Choroid plexus epithelial cell (primary cell): ENCODE measurements around the gene ZNF768.
"Not testable (repeated sequence)": the region's sequence is repeated elsewhere in the genome, so short reads cannot be mapped to it uniquely, and the experiment has no call there.

Source experiments
- DNase-seq: peaks from one replicate; pipeline ENCODE4 v3.0.0-alpha.2; 2010; ENCODE audit warnings: low read depth
- H3K4me3 ChIP-seq: 2 replicates; pipeline ENCODE4 v1.5.1; 2011; ENCODE audit warnings: low read depth, mild to moderate bottlenecking, control low read depth, low read length, moderate library complexity
- TF ChIP-seq, protein P1 (sequence below): conservative IDR thresholded peaks from 2 replicates; pipeline ENCODE4 v1.5.1; 2011; ENCODE audit warnings: low read depth, mild to moderate bottlenecking, control low read depth, inconsistent platforms, low read length, moderate library complexity

ZNF768 gene

DNA sequence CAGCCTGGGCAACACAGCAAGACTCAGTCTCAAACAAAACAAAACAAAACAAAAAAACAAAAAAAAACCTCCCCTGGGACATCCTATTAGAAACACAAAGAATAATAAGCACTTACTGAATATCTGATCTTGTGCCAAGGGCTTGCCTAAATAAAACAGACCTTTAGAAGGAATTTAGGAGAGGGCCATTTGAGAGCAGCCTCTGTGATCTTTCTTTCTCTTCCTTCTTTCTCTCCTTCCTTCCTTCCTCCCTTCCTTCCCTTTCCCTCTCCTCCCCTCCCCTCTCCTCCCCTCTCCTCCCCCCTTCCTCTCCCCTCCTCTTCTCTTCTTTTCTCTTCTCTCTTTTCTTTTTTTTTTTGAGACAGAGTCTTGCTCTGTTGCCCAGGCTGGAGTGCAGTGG is 41.5 kb downstream of the ZNF768 start:
- TF ChIP-seq, protein P1, sequence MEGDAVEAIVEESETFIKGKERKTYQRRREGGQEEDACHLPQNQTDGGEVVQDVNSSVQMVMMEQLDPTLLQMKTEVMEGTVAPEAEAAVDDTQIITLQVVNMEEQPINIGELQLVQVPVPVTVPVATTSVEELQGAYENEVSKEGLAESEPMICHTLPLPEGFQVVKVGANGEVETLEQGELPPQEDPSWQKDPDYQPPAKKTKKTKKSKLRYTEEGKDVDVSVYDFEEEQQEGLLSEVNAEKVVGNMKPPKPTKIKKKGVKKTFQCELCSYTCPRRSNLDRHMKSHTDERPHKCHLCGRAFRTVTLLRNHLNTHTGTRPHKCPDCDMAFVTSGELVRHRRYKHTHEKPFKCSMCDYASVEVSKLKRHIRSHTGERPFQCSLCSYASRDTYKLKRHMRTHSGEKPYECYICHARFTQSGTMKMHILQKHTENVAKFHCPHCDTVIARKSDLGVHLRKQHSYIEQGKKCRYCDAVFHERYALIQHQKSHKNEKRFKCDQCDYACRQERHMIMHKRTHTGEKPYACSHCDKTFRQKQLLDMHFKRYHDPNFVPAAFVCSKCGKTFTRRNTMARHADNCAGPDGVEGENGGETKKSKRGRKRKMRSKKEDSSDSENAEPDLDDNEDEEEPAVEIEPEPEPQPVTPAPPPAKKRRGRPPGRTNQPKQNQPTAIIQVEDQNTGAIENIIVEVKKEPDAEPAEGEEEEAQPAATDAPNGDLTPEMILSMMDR = no peak
- no peak overlapping the region for H3K4me3 ChIP-seq
- no peak for DNase-seq

DNA sequence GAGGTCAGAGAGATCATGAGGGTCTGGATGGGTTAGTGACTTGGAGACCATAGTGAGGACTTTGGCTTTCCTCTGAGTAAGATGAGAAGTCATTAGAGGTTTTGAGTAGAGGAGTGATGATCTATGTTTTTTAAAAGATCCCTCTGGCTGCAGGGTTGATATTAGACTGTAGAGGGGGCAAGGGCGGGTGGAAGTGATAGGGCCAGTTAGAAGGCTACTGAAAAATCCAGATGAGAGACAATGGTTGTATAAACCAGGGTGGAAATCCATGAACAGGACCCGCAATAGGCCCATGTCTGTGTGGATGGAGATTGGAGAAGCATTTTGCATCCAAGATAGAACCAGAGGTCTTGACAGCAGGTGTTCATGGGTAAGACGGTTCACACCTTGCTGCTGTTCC is 44.0 kb downstream of the ZNF768 start:
- H3K4me3 ChIP-seq = no peak overlapping the region
- TF ChIP-seq, protein P1 = peak; percentile 42
- DNase-seq = peak; percentile 5

GRCh38 chr16:30481381-30481780 is 45.0 kb downstream of the ZNF768 start:
- TF ChIP-seq, protein P1 = no peak
- no peak for DNase-seq
- H3K4me3 ChIP-seq = no peak overlapping the region

DNA sequence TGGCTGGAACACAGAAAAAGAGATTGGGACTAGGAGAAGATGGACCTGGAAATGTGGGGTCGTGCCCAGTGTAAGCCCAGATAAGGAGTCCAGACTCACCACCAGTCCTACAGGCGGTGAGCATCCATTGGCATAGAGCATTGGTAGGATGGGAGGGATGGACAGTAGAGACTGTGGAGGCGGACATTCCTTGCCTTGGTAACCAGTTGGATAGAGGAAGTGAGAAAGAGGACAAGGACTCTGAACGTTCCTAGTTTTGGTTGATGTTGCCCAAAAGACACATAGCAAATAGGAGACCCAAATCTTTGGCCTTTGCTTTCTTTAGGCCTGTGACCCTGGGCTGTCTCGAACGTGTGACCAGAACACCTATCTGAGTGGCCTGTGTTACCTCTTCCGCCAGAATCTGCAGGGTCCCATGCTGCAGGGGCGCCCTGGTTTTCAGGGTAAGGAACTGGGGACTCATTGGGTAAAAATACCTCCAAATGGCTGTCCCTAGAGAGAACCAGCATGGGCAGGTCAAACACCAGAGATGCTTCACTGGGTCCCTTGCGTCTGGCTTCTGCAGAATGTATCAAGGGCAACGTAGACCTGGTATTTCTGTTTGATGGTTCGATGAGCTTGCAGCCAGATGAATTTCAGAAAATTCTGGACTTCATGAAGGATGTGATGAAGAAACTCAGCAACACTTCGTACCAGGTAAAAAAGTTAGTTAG is 47.4 kb downstream of the ZNF768 start:
- TF ChIP-seq, protein P1 = no peak
- H3K4me3 ChIP-seq = no peak overlapping the region
- DNase-seq = no peak

DNA sequence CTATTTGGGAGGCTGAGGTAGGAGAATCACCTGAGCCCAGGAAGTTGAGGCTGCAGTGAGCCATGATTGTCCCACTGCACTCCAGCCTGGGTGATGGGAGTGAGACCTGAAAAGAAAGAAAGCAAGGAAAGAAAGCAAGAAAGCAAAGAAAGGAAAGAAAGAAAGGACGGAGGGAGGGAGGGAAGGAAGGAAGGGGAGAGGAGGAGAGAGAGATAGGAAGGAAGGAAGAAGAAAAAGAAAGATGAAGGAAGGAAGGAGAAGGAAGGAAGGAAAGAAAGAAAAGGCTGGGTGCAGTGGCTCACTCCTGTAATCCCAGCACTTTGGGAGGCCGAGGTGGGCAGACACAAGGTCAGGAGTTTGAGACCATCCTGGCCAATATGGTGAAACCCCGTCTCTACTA is 48.6 kb downstream of the ZNF768 start:
- not testable (repeated sequence) for H3K4me3 ChIP-seq, DNase-seq

DNA sequence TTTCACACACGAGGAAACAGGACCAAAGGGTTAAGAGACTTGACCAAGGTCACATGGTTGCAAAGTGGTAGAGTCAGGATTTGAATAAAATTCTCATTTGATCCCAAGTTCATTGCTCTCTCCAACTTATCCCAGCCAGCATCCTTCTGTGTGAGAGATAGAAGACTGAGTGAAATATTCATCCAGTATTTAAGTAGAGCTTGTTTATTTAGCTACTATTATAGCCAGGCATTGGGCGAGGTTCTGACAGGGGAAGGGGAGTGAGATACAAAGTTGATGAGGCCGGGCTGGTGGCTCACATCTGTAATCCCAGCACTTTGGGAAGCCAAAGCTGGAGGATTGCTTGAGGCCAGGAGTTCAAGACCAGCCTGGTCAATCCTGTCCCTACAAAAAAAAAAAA is 49.4 kb downstream of the ZNF768 start:
- no peak overlapping the region for H3K4me3 ChIP-seq
- DNase-seq = no peak
- TF ChIP-seq, protein P1 = no peak

GRCh38 chr16:30474684-30475083 is 51.7 kb downstream of the ZNF768 start:
- H3K4me3 ChIP-seq = no peak overlapping the region
- no peak for DNase-seq
- TF ChIP-seq, protein P1 = no peak
